B cell (primary cell): ENCODE data around the gene POU2F3. TPM values are rescaled to one million over a fixed set of nuclear protein-coding genes. Genes with fewer than 3 reads are reported as not detected.

Experiments used
- ATAC-seq: fragments of 200-7000 bp; cut with Tn5 transposase; one replicate; pipeline ENCODE4 v1.10.0; 2021; ENCODE audit warnings: low read depth, mild to moderate bottlenecking, moderate number of reproducible peaks, moderate library complexity
- CTCF ChIA-PET: fragments of 350-600 bp; sonication (Branson Sonifier 250); formaldehyde crosslinking; loops from one replicate; lab custom pipeline; 2021; ENCODE audit warnings: antibody characterized with exemption, inconsistent platforms; lab: Charles Lee
- POLR2A ChIA-PET: fragments of 350-600 bp; sonication (Branson Sonifier 250); formaldehyde crosslinking; loops from one replicate; lab custom pipeline; 2021; ENCODE audit warnings: antibody characterized with exemption; lab: Charles Lee
- DNase-seq: peaks from one replicate; pipeline ENCODE4 v3.0.0; 2013
- H2AFZ ChIP-seq: 2 replicates; pipeline ENCODE4 v1.6.1; 2012; ENCODE audit warnings: mild to moderate bottlenecking, low read depth, low read length; ENCODE audit not compliant: insufficient read depth, poor library complexity, severe bottlenecking
- H3K27ac ChIP-seq, 2 donors: 1 replicate in 1 of 2; 2 replicates in 1 of 2; pipeline ENCODE4 v1.5.1; 2012 to 2013; ENCODE audit warnings: low read length in 2 of 2, mild to moderate bottlenecking in 2 of 2, moderate library complexity in 1 of 2
- H3K27me3 ChIP-seq, 4 experiments: fragments of 200-600 bp in 1 of 4; sonication (generic) in 1 of 4; replicated peaks in 1 of 4; 1 replicate in 2 of 4; 2 replicates in 2 of 4; pipeline versions ENCODE4 v1.6.1 to v1.7.0; 2013 to 2016; ENCODE audit warnings: low read length in 3 of 4, mild to moderate bottlenecking in 2 of 4, mixed read lengths in 1 of 4, moderate library complexity in 1 of 4; ENCODE audit not compliant: insufficient read depth in 4 of 4, control insufficient read depth in 3 of 4; ENCODE audit errors: control extremely low read depth in 1 of 4
- H3K36me3 ChIP-seq, 2 experiments: replicated peaks in 1 of 2; 1 replicate in 1 of 2; 2 replicates in 1 of 2; pipeline versions ENCODE4 v1.6.1 to v1.7.1; 2013; ENCODE audit warnings: low read length in 1 of 2; ENCODE audit not compliant: insufficient read depth in 2 of 2, control insufficient read depth in 1 of 2; ENCODE audit errors: control extremely low read depth in 1 of 2, extremely low read depth in 1 of 2
- H3K4me1 ChIP-seq, 2 donors: fragments of 200-600 bp in 1 of 2; sonication (generic) in 1 of 2; 1 replicate in 1 of 2; 2 replicates in 1 of 2; pipeline versions ENCODE4 v1.5.1 to v1.6.1; 2013 to 2017; ENCODE audit warnings: low read length in 2 of 2; ENCODE audit not compliant: control insufficient read depth in 2 of 2, insufficient read depth in 2 of 2
- H3K4me2 ChIP-seq: replicated peaks from 2 replicates; pipeline ENCODE3; 2012; ENCODE audit warnings: mild to moderate bottlenecking, low read depth, low read length; ENCODE audit not compliant: poor library complexity, severe bottlenecking
- H3K4me3 ChIP-seq, 5 experiments: fragments of 200-600 bp in 1 of 5; sonication (generic) in 1 of 5; 1 replicate in 3 of 5; 2 replicates in 2 of 5; pipeline versions ENCODE4 v1.5.1 to v1.7.0; 2011 to 2016; ENCODE audit warnings: low read length in 4 of 5, mild to moderate bottlenecking in 4 of 5, low read depth in 2 of 5, control low read depth in 1 of 5, moderate library complexity in 1 of 5; ENCODE audit not compliant: insufficient read depth in 1 of 5; ENCODE audit errors: control extremely low read depth in 1 of 5, extremely low read depth in 1 of 5
- H3K79me2 ChIP-seq: fragments of 200-600 bp; sonication (generic); one replicate; pipeline ENCODE4 v1.6.0; 2016; ENCODE audit warnings: low read length; ENCODE audit not compliant: control insufficient read depth, insufficient read depth
- H3K9ac ChIP-seq: fragments of 200-600 bp; sonication (generic); 2 replicates; pipeline ENCODE4 v1.6.1; 2017; ENCODE audit warnings: mild to moderate bottlenecking, low read length, moderate library complexity
- H3K9me3 ChIP-seq, 3 donors: one replicate each; pipeline versions ENCODE4 v1.6.1 to v1.7.1; 2013; ENCODE audit warnings: low read length in 2 of 3; ENCODE audit not compliant: control insufficient read depth in 2 of 3, insufficient read depth in 1 of 3; ENCODE audit errors: control extremely low read depth in 1 of 3
- H4K20me1 ChIP-seq: 2 replicates; pipeline ENCODE4 v1.6.0; 2012; ENCODE audit warnings: mild to moderate bottlenecking, low read length; ENCODE audit not compliant: insufficient read depth, control insufficient read depth, poor library complexity, severe bottlenecking
- H3K27ac Mint-ChIP-seq: one replicate; pipeline ENCODE4 v1.8.0; 2021; ENCODE audit warnings: mixed read lengths
- H3K27me3 Mint-ChIP-seq: one replicate; pipeline ENCODE4 v1.8.0; 2021; ENCODE audit warnings: mixed read lengths
- H3K4me1 Mint-ChIP-seq: one replicate; pipeline ENCODE4 v1.8.0; 2021; ENCODE audit warnings: mixed read lengths
- H3K4me3 Mint-ChIP-seq: one replicate; pipeline ENCODE4 v1.8.0; 2021; ENCODE audit warnings: mixed read lengths
- H3K9me3 Mint-ChIP-seq: one replicate; pipeline ENCODE4 v1.8.0; 2022; ENCODE audit warnings: mixed read lengths; ENCODE audit not compliant: insufficient read depth
- EZH2 ChIP-seq: IDR thresholded peaks from 2 replicates; pipeline ENCODE4 v1.6.1; 2012; ENCODE audit warnings: borderline replicate concordance, low read depth, mild to moderate bottlenecking, moderate library complexity, low read length; ENCODE audit not compliant: insufficient read depth, poor library complexity, severe bottlenecking
- WGBS: methylation state at CpG from one replicate; pipeline ENCODE4 v1.1.5; 2013; ENCODE audit warnings: missing lambda C conversion rate; ENCODE audit not compliant: insufficient coverage; 5-methylcytosine and 5-hydroxymethylcytosine counted together
- intact Hi-C: fragments of 100-400 bp; cut with micrococcal nuclease; formaldehyde crosslinking; loops from one replicate; pipeline ENCODE4 v1.10.0; 2022
- polyA plus RNA-seq: library from polyadenylated mRNA; depleted of rRNA; stranded (reverse); fragments of >200 nt; gene quantifications from 2 replicates; pipeline ENCODE4 v1.2.3, GENCODE V29; 2012
- total RNA-seq, 2 donors: library from RNA; stranded (reverse); fragments of 120-200 nt in 1 of 2; gene quantifications; 1 replicate in 1 of 2; 2 replicates in 1 of 2; pipeline versions ENCODE4 v1.2.3 to v1.2.4, GENCODE V29; 2013 to 2022
- TF ChIP-seq, protein P1 (sequence below): fragments of 200-600 bp; IDR thresholded peaks from one replicate; pipeline ENCODE4 v1.8.0; 2022; ENCODE audit warnings: antibody characterized with exemption, mild to moderate bottlenecking

POU2F3 gene
- total and polyA plus RNA-seq, 2 donors (not counting 1 experiment from before 2014, with no cell fraction given) = not detected

- peaks cover 0 to 56% (median 42%) of the 10 kb centered on the region in 4 experiments for H3K27me3 ChIP-seq
- CTCF ChIA-PET = interaction anchor here (1.3 to 1.6 kb wide), 2 partner anchors 24 to 358 kb away, joined by 4 to 6 read pairs; no protein-coding TSS in a partner anchor
- no peak overlapping the region for H3K27ac ChIP-seq
- H3K4me3 ChIP-seq = no peak overlapping the region
- ATAC-seq (no peak), DNase-seq (no peak)
- intact Hi-C loops = no loop called here
- H3K4me2 ChIP-seq = no peak overlapping the region
- H2AFZ ChIP-seq = no peak overlapping the region
- no peaks in the 10 kb centered on the region for H3K9me3 ChIP-seq
- H3K4me1 ChIP-seq = peaks cover 10 to 24% of the 10 kb centered on the region in 2 donors
- no CpG with 5 or more reads among the region's 4 CpGs for WGBS
- Mint-ChIP-seq H3K4me3 (peak overlapping the region; percentile 1), H3K9me3 (no peaks in the 10 kb centered on the region), H3K4me1 (peaks cover 18% of the 10 kb centered on the region), H3K27ac (no peak overlapping the region), H3K27me3 (peaks cover 78% of the 10 kb centered on the region)
- no peak overlapping the region for H3K9ac ChIP-seq
- no peaks in the 10 kb centered on the region for H3K36me3 ChIP-seq
- no peak for TF ChIP-seq EZH2
- H3K79me2 ChIP-seq = no peaks in the 10 kb centered on the region
- POLR2A ChIA-PET = no interaction called here
- H4K20me1 ChIP-seq = no peaks in the 10 kb centered on the region
These were observed 86.9 kb downstream of the POU2F3 start for GRCh38 chr11:120326845-120327281.

DNA sequence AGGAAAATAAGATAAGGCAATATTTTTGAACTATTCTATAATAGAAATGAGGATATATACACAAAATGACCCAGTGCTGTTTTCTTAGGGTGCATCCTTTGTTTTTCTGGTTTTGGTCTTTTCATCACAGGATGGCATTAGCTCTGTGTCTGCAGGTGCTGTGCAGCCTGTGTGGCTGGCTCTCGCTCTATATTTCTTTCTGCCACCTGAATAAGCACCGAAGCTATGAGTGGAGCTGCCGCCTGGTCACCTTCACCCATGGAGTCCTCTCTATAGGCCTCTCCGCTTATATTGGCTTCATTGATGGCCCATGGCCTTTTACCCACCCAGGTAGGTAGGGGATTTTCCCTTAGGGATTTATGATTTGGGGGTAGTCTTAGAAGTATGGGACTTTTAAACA, 87.4 kb downstream of the POU2F3 start:
- Histone ChIP-seq H4K20me1 (no peaks in the 10 kb centered on the region), H3K9me3 (no peaks in the 10 kb centered on the region), H3K4me2 (no peak overlapping the region), H2AFZ (no peak overlapping the region), H3K4me3 (no peak overlapping the region), H3K4me1 (peaks cover 10 to 24% of the 10 kb centered on the region in 2 donors), H3K27ac (no peak overlapping the region), H3K27me3 (peaks cover 0 to 53% (median 40%) of the 10 kb centered on the region in 4 experiments), H3K36me3 (no peaks in the 10 kb centered on the region), H3K9ac (no peak overlapping the region), H3K79me2 (no peaks in the 10 kb centered on the region)
- Mint-ChIP-seq H3K4me1 (peaks cover 18% of the 10 kb centered on the region), H3K4me3 (no peak overlapping the region), H3K27ac (no peak overlapping the region), H3K27me3 (peaks cover 75% of the 10 kb centered on the region), H3K9me3 (no peaks in the 10 kb centered on the region)
- ATAC-seq (no peak), DNase-seq (no peak)
- ChIA-PET CTCF (interaction anchor here (1.3 to 1.6 kb wide), 2 partner anchors 24 to 358 kb away, joined by 4 to 6 read pairs; no protein-coding TSS in a partner anchor), POLR2A (no interaction called here)
- TF ChIP-seq EZH2 = no peak
- TF ChIP-seq, protein P1, sequence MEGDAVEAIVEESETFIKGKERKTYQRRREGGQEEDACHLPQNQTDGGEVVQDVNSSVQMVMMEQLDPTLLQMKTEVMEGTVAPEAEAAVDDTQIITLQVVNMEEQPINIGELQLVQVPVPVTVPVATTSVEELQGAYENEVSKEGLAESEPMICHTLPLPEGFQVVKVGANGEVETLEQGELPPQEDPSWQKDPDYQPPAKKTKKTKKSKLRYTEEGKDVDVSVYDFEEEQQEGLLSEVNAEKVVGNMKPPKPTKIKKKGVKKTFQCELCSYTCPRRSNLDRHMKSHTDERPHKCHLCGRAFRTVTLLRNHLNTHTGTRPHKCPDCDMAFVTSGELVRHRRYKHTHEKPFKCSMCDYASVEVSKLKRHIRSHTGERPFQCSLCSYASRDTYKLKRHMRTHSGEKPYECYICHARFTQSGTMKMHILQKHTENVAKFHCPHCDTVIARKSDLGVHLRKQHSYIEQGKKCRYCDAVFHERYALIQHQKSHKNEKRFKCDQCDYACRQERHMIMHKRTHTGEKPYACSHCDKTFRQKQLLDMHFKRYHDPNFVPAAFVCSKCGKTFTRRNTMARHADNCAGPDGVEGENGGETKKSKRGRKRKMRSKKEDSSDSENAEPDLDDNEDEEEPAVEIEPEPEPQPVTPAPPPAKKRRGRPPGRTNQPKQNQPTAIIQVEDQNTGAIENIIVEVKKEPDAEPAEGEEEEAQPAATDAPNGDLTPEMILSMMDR = no peak
- intact Hi-C loops = no loop called here
- no CpG with 5 or more reads among the region's 4 CpGs for WGBS
